PC-3 (cell line): ENCODE measurements around the gene RPL6. TPM values are rescaled to one million over a fixed set of nuclear protein-coding genes. Genes with fewer than 3 reads are reported as not detected.
A peak's percentile ranks its signal among the peaks of the same experiment; 100 is the strongest.

Experiments
- ATAC-seq: fragments of 200-7000 bp; cut with Tn5 transposase; 2 replicates; pipeline ENCODE4 v1.9.1; 2020; ENCODE audit warnings: mild to moderate bottlenecking, moderate library complexity
- BruUV-seq: library from RNA; stranded (reverse); fragments of 400-500 nt; replicated peaks from 2 replicates; lab custom pipeline; 2021; lab: Mats Ljungman, UMichigan
- CTCF ChIA-PET: fragments of 300-600 bp; sonication (Branson Sonifier 250); formaldehyde crosslinking; loops from one replicate; lab custom pipeline; 2022; ENCODE audit warnings: antibody characterized with exemption; lab: Charles Lee
- POLR2A ChIA-PET: fragments of 300-600 bp; sonication (Branson Sonifier 250); formaldehyde crosslinking; loops from one replicate; lab custom pipeline; 2022; ENCODE audit warnings: antibody characterized with exemption; ENCODE audit not compliant: unreplicated experiment; lab: Charles Lee
- DNase-seq: peaks from one replicate; pipeline ENCODE4 v3.0.0-alpha.2; 2015
- H2AFZ ChIP-seq: fragments of 300-600 bp; sonication (generic); 2 replicates; pipeline ENCODE4 v1.6.0; 2016; ENCODE audit warnings: antibody characterized with exemption, low read length
- H3F3A ChIP-seq: fragments of 300-600 bp; sonication (generic); one replicate; pipeline ENCODE4 v1.6.0; 2017; ENCODE audit warnings: antibody characterized with exemption, low read length, control low read depth, mild to moderate bottlenecking; ENCODE audit not compliant: unreplicated experiment
- H3K27ac ChIP-seq: fragments of 300-600 bp; sonication (generic); 2 replicates; pipeline ENCODE4 v1.5.1; 2016; ENCODE audit warnings: mild to moderate bottlenecking, low read length
- H3K27me3 ChIP-seq: fragments of 300-600 bp; sonication (generic); 2 replicates; pipeline ENCODE4 v1.6.1; 2016; ENCODE audit warnings: low read length, mixed read lengths
- H3K36me3 ChIP-seq: fragments of 300-600 bp; sonication (generic); 2 replicates; pipeline ENCODE4 v1.6.1; 2016; ENCODE audit warnings: low read depth, mixed run types, low read length, mixed read lengths
- H3K4me1 ChIP-seq: fragments of 300-600 bp; sonication (generic); 2 replicates; pipeline ENCODE4 v1.5.1; 2016; ENCODE audit warnings: low read length; ENCODE audit not compliant: insufficient read depth
- H3K4me2 ChIP-seq: fragments of 300-600 bp; sonication (generic); 2 replicates; pipeline ENCODE4 v1.6.0; 2016; ENCODE audit warnings: low read length
- H3K4me3 ChIP-seq: fragments of 300-600 bp; sonication (generic); 2 replicates; pipeline ENCODE4 v1.5.1; 2016; ENCODE audit warnings: mild to moderate bottlenecking, low read length, mixed read lengths
- H3K79me2 ChIP-seq: fragments of 300-600 bp; sonication (generic); 2 replicates; pipeline ENCODE4 v1.6.1; 2017; ENCODE audit warnings: low read length, mixed read lengths
- H3K9ac ChIP-seq: fragments of 300-600 bp; sonication (generic); 2 replicates; pipeline ENCODE4 v1.6.0; 2016; ENCODE audit warnings: mild to moderate bottlenecking, low read length
- H3K9me2 ChIP-seq: fragments of 300-600 bp; sonication (generic); replicated peaks from 2 replicates; pipeline ENCODE4 v1.6.1; 2016; ENCODE audit warnings: mixed run types, low read length, mixed read lengths
- H3K9me3 ChIP-seq: fragments of 300-600 bp; sonication (generic); 2 replicates; pipeline ENCODE4 v1.6.1; 2016; ENCODE audit warnings: low read length, mixed read lengths
- H4K20me1 ChIP-seq: fragments of 300-600 bp; sonication (generic); 2 replicates; pipeline ENCODE4 v1.6.1; 2016; ENCODE audit warnings: low read length, mixed read lengths
- EZH2 ChIP-seq: fragments of 300-600 bp; sonication (generic); IDR thresholded peaks from one replicate; pipeline ENCODE4 v1.6.1; 2017; ENCODE audit warnings: antibody characterized with exemption, mild to moderate bottlenecking, low read length; ENCODE audit not compliant: unreplicated experiment
- EZH2phosphoT487 ChIP-seq: fragments of 300-600 bp; sonication (generic); IDR thresholded peaks from 2 replicates; pipeline ENCODE4 v1.6.1; 2018; ENCODE audit warnings: mild to moderate bottlenecking, antibody characterized with exemption, low read length, borderline replicate concordance
- intact Hi-C: fragments of 100-400 bp; cut with micrococcal nuclease; formaldehyde crosslinking; loops from 2 replicates; pipeline ENCODE4 v1.9.0; 2023
- total RNA-seq: library from RNA; depleted of rRNA; stranded (reverse); fragments of >200 nt; gene quantifications from 2 replicates; pipeline ENCODE4 v1.2.3, GENCODE V29; 2014
- TF ChIP-seq, protein P1 (sequence below): fragments of 300-600 bp; sonication (generic); conservative IDR thresholded peaks from 2 replicates; pipeline ENCODE4 v1.5.1; 2017; ENCODE audit warnings: antibody characterized with exemption, low read depth, mild to moderate bottlenecking, low read length

Gene RPL6
- total RNA-seq, 1 experiment from 2014 or later = 1,509 TPM

GRCh38 chr12:112389228-112389627, 20.2 kb downstream of the RPL6 start:
- Histone ChIP-seq H3K4me2 (no peak overlapping the region), H3F3A (no peaks in the 10 kb centered on the region), H4K20me1 (no peaks in the 10 kb centered on the region), H2AFZ (no peak overlapping the region), H3K4me1 (no peaks in the 10 kb centered on the region), H3K4me3 (no peak overlapping the region), H3K9ac (no peak overlapping the region), H3K27me3 (no peaks in the 10 kb centered on the region), H3K9me2 (no peaks in the 10 kb centered on the region), H3K9me3 (no peaks in the 10 kb centered on the region), H3K36me3 (no peaks in the 10 kb centered on the region), H3K27ac (no peak overlapping the region), H3K79me2 (no peaks in the 10 kb centered on the region)
- DNase-seq = peak; percentile 40
- TF ChIP-seq, protein P1, sequence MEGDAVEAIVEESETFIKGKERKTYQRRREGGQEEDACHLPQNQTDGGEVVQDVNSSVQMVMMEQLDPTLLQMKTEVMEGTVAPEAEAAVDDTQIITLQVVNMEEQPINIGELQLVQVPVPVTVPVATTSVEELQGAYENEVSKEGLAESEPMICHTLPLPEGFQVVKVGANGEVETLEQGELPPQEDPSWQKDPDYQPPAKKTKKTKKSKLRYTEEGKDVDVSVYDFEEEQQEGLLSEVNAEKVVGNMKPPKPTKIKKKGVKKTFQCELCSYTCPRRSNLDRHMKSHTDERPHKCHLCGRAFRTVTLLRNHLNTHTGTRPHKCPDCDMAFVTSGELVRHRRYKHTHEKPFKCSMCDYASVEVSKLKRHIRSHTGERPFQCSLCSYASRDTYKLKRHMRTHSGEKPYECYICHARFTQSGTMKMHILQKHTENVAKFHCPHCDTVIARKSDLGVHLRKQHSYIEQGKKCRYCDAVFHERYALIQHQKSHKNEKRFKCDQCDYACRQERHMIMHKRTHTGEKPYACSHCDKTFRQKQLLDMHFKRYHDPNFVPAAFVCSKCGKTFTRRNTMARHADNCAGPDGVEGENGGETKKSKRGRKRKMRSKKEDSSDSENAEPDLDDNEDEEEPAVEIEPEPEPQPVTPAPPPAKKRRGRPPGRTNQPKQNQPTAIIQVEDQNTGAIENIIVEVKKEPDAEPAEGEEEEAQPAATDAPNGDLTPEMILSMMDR = no peak
- TF ChIP-seq EZH2phosphoT487 (no peak), EZH2 (no peak)
- BruUV-seq = no TSS peak
- ChIA-PET CTCF (interaction anchor here (1.1 kb wide), 1 partner anchor 191 kb away, joined by 4 read pairs; no protein-coding TSS in a partner anchor), POLR2A (no interaction called here)
- ATAC-seq = no peak
- intact Hi-C loops = loop anchor here (10.0 kb wide), 1 partner anchor 374 kb away; the partner anchor contains the start of genes ERP29 and TMEM116

DNA sequence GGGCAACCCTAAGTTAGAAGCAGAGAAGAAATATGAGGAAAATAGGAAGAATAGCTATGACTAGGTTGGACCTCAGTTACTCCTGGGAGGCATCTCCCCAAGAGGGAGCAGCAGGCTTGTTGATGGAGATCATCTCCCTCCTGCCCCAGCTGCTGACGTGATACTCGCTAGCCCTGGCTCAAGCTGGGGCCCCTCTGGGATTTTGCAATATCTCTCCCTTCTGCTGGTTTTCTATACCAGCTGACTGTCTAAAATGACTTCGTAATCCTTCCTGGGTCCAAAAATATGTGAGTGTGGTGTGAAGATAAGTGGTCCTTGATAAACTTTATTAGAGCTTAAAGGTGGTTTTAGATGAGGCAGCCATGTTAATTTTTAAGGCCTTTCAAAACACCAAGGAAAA, 22.7 kb downstream of the RPL6 start:
- peaks cover 5% of the 10 kb centered on the region; the same call in 1 of the 2 replicates for H3K4me1 ChIP-seq
- no peak overlapping the region for H3K9ac ChIP-seq
- H3K4me2 ChIP-seq = no peak overlapping the region
- H3K27me3 ChIP-seq = no peaks in the 10 kb centered on the region
- no peaks in the 10 kb centered on the region for H3F3A ChIP-seq
- H3K9me3 ChIP-seq = no peaks in the 10 kb centered on the region
- no peak overlapping the region for H3K4me3 ChIP-seq
- H3K27ac ChIP-seq = no peak overlapping the region
- no peaks in the 10 kb centered on the region for H3K36me3 ChIP-seq
- ATAC-seq (no peak), DNase-seq (no peak)
- H3K79me2 ChIP-seq = peaks cover 3% of the 10 kb centered on the region; the same call in 1 of the 2 replicates
- ChIA-PET CTCF (interaction anchor here (1.0 to 2.4 kb wide), 5 partner anchors 12 to 274 kb away, joined by 3 to 31 read pairs (median 6); no protein-coding TSS in a partner anchor), POLR2A (no interaction called here)
- no peaks in the 10 kb centered on the region for H3K9me2 ChIP-seq
- peak overlapping the region; percentile 84 for H2AFZ ChIP-seq
- no TSS peak for BruUV-seq
- no peaks in the 10 kb centered on the region for H4K20me1 ChIP-seq
- intact Hi-C loops = loop anchor here (1.0 to 10.0 kb wide), 4 partner anchors 92 to 372 kb away; partner anchors contain the start of genes ERP29 and TMEM116
- TF ChIP-seq EZH2phosphoT487 (no peak), EZH2 (no peak)
- TF ChIP-seq, protein P1 = no peak

DNA sequence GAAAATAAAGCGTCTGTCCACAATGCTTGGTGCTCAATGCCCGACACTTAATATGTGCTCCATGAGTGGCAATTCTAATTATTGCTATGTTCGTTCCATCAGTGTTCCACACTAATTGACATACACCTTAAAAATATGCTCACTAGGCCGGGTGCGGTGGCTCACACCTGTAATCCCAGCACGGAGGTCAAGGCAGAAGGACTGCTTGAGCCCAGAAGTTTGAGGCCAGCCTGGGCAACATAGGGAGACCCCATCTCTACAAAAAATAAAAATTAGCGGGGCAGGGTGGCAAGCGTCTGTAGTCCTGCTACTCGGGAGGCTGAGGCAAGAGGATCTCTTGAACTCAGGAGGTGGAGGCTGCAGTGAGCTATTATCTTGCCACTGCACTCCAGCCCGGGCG, 26.5 kb downstream of the RPL6 start:
- H3K9ac ChIP-seq = peak overlapping the region; percentile 81
- no peaks in the 10 kb centered on the region for H3K9me3 ChIP-seq
- H3K36me3 ChIP-seq = no peaks in the 10 kb centered on the region
- ChIA-PET CTCF (no interaction called here), POLR2A (no interaction called here)
- H3K9me2 ChIP-seq = no peaks in the 10 kb centered on the region
- no peak for ATAC-seq
- H3K4me3 ChIP-seq = peak overlapping the region; percentile 90
- H3K27ac ChIP-seq = no peak overlapping the region
- no peaks in the 10 kb centered on the region for H3K27me3 ChIP-seq
- H4K20me1 ChIP-seq = no peaks in the 10 kb centered on the region
- TF ChIP-seq EZH2phosphoT487 = no peak
- no peak for TF ChIP-seq EZH2
- TF ChIP-seq, protein P1 = no peak
- peaks cover 17% of the 10 kb centered on the region for H3K4me1 ChIP-seq
- peaks cover 41% of the 10 kb centered on the region for H3K79me2 ChIP-seq
- intact Hi-C loops = loop anchor here (2.0 to 10.0 kb wide), 2 partner anchors 42 to 368 kb away; partner anchors contain the start of genes ERP29 and TMEM116
- no peak for DNase-seq
- peak overlapping the region; percentile 99 for H2AFZ ChIP-seq
- TSS peak; percentile 71 for BruUV-seq
- no peaks in the 10 kb centered on the region for H3F3A ChIP-seq
- H3K4me2 ChIP-seq = peak overlapping the region; percentile 96
